Sigmoid colon (tissue), 7 donors: Measurements from ENCODE around the gene RABGAP1L. TPM values are rescaled to one million over a fixed set of nuclear protein-coding genes. Genes with fewer than 3 reads are reported as not detected.
"Not testable (repeated sequence)": the region's sequence is repeated elsewhere in the genome, so short reads cannot be mapped to it uniquely, and the experiment has no call there.

Experiments
- DNase-seq: peaks from one replicate; pipeline ENCODE4 v3.0.0-alpha.2; 2019
- H3K27ac ChIP-seq, 4 donors: fragments of 200-600 bp; sonication (generic); one replicate each; pipeline ENCODE4 v1.5.1; 2016 to 2019; ENCODE audit warnings: mild to moderate bottlenecking in 1 of 4
- H3K27me3 ChIP-seq, 3 donors: fragments of 200-600 bp; sonication (generic); one replicate each; pipeline ENCODE4 v1.5.1; 2019; ENCODE audit warnings: mild to moderate bottlenecking in 1 of 3
- H3K36me3 ChIP-seq, 4 donors: fragments of 200-600 bp; sonication (generic); one replicate each; pipeline ENCODE4 v1.5.1; 2016 to 2019
- H3K4me1 ChIP-seq, 4 donors: fragments of 200-600 bp; sonication (generic); one replicate each; pipeline ENCODE4 v1.5.1; 2017 to 2019
- H3K4me3 ChIP-seq, 4 donors: fragments of 200-600 bp; sonication (generic); one replicate each; pipeline ENCODE4 v1.5.1; 2017 to 2019; ENCODE audit warnings: mild to moderate bottlenecking in 2 of 4, moderate library complexity in 1 of 4
- H3K9me3 ChIP-seq, 4 donors: fragments of 200-600 bp in 3 of 4; sonication (generic) in 3 of 4; one replicate each; pipeline versions ENCODE4 v1.5.1 to v1.6.1; 2013 to 2019
- CTCF ChIP-seq, 4 experiments: fragments of 450-650 bp in 3 of 4; fragments of 200-600 bp in 1 of 4; IDR thresholded peaks; one replicate each; pipeline ENCODE4 v1.5.1; 2016 to 2019; ENCODE audit warnings: antibody characterized with exemption in 4 of 4, mild to moderate bottlenecking in 3 of 4, moderate library complexity in 2 of 4
- EP300 ChIP-seq, 4 donors: sonication (generic); formaldehyde crosslinking; IDR thresholded peaks; one replicate each; pipeline ENCODE4 v1.6.1; 2017; ENCODE audit warnings: antibody characterized with exemption in 4 of 4
- POLR2A ChIP-seq, 2 donors: fragments of 450-650 bp; IDR thresholded peaks; one replicate each; pipeline ENCODE4 v1.6.1; 2016; ENCODE audit warnings: antibody characterized with exemption in 2 of 2, mild to moderate bottlenecking in 2 of 2, moderate library complexity in 2 of 2
- POLR2AphosphoS5 ChIP-seq, 4 donors: sonication (generic); formaldehyde crosslinking; IDR thresholded peaks; one replicate each; pipeline ENCODE4 v1.6.1; 2017; ENCODE audit warnings: antibody characterized with exemption in 4 of 4
- WGBS, 2 donors: extraction: QIAGEN DNeasy Blood & Tissue Kit; methylation state at CpG; one replicate each; pipeline ENCODE4 v1.1.7; 2013; 5-methylcytosine and 5-hydroxymethylcytosine counted together
- intact Hi-C: fragments of 100-400 bp; cut with DNase I; formaldehyde crosslinking; loops from one replicate; pipeline ENCODE4 v1.15.1; 2023
- polyA plus RNA-seq, 3 donors: library from polyadenylated mRNA; stranded (reverse); fragments of 200-250 nt; gene quantifications; one replicate each; pipeline ENCODE4 v1.2.3, GENCODE V29; 2013
- total RNA-seq, 4 donors: library from RNA; depleted of rRNA; stranded (reverse); fragments of >200 nt; gene quantifications; one replicate each; pipeline ENCODE4 v1.1.0, GENCODE V29; 2016
- donor health status: healthy with polysubstance abuse.
- donor health status: Bipolar disorder and iron deficiency.
- donor health status: healthy.

Gene RABGAP1L
- total and polyA plus RNA-seq, 7 donors = 25.2 to 42.9 (median 35.4) TPM

- DNase-seq = no peak
- H3K4me3 ChIP-seq = no peak overlapping the region
- intact Hi-C loops = no loop called here
- H3K4me1 ChIP-seq = no peaks in the 10 kb centered on the region
- no peaks in the 10 kb centered on the region for H3K27me3 ChIP-seq
- H3K36me3 ChIP-seq = peaks cover 0 to 3% (median 0%) of the 10 kb centered on the region in 4 donors
- no peak overlapping the region for H3K27ac ChIP-seq
- no peaks in the 10 kb centered on the region for H3K9me3 ChIP-seq
- no peak for TF ChIP-seq POLR2A (IDR thresholded peaks at IDR 0.05)
- TF ChIP-seq POLR2AphosphoS5 (IDR thresholded peaks at IDR 0.05) = no peak
- TF ChIP-seq CTCF (IDR thresholded peaks at IDR 0.05) = no peak
- no peak for TF ChIP-seq EP300 (IDR thresholded peaks at IDR 0.05)
Observed at GRCh38 chr1:174812016-174812415, 652.7 kb downstream of the RABGAP1L start.

- intact Hi-C loops = no loop called here
- no peaks in the 10 kb centered on the region for H3K27me3 ChIP-seq
- no peak for TF ChIP-seq CTCF (IDR thresholded peaks at IDR 0.05)
- no peak for TF ChIP-seq POLR2A (IDR thresholded peaks at IDR 0.05)
- no peak for TF ChIP-seq POLR2AphosphoS5 (IDR thresholded peaks at IDR 0.05)
- TF ChIP-seq EP300 (IDR thresholded peaks at IDR 0.05) = no peak
Observed at GRCh38 chr1:174812656-174813055, 653.3 kb downstream of the RABGAP1L start.

GRCh38 chr1:174815036-174815435 is 655.7 kb downstream of the RABGAP1L start:
- Histone ChIP-seq H3K27ac (no peak overlapping the region), H3K4me3 (no peak overlapping the region), H3K4me1 (no peaks in the 10 kb centered on the region), H3K36me3 (peaks cover 0 to 3% (median 0%) of the 10 kb centered on the region in 4 donors), H3K9me3 (no peaks in the 10 kb centered on the region), H3K27me3 (no peaks in the 10 kb centered on the region)
- no peak for TF ChIP-seq EP300 (IDR thresholded peaks at IDR 0.05)
- TF ChIP-seq CTCF (IDR thresholded peaks at IDR 0.05) = no peak
- no peak for TF ChIP-seq POLR2AphosphoS5 (IDR thresholded peaks at IDR 0.05)
- no peak for TF ChIP-seq POLR2A (IDR thresholded peaks at IDR 0.05)
- intact Hi-C loops = no loop called here
- 84 to 90% methylated on average over 3 of the region's 3 CpGs for WGBS, 2 donors
- no peak for DNase-seq

More at GRCh38 chr1:174812656-174813055, 653.3 kb downstream of the RABGAP1L start:
- Histone ChIP-seq H3K4me3 (no peak overlapping the region), H3K36me3 (peaks cover 0 to 3% (median 0%) of the 10 kb centered on the region in 4 donors), H3K27ac (no peak overlapping the region), H3K9me3 (no peaks in the 10 kb centered on the region), H3K4me1 (no peaks in the 10 kb centered on the region)
- DNase-seq = no peak

GRCh38 chr1:174815474-174815908 is 656.2 kb downstream of the RABGAP1L start:
- Histone ChIP-seq H3K27ac (no peak overlapping the region), H3K4me1 (no peaks in the 10 kb centered on the region), H3K36me3 (peaks cover 0 to 3% (median 0%) of the 10 kb centered on the region in 4 donors), H3K27me3 (no peaks in the 10 kb centered on the region), H3K9me3 (no peaks in the 10 kb centered on the region), H3K4me3 (no peak overlapping the region)
- intact Hi-C loops = no loop called here
- DNase-seq = no peak
- TF ChIP-seq CTCF (IDR thresholded peaks at IDR 0.05) = no peak
- TF ChIP-seq EP300 (IDR thresholded peaks at IDR 0.05) = no peak
- TF ChIP-seq POLR2A (IDR thresholded peaks at IDR 0.05) = no peak
- TF ChIP-seq POLR2AphosphoS5 (IDR thresholded peaks at IDR 0.05) = no peak

- intact Hi-C loops, H3K27me3 ChIP-seq, H3K36me3 ChIP-seq, H3K4me1 ChIP-seq, H3K27ac ChIP-seq, DNase-seq, H3K9me3 ChIP-seq, H3K4me3 ChIP-seq: not testable (repeated sequence)
- 94 to 98% methylated on average over 8 of the region's 8 CpGs for WGBS, 2 donors
Observed at GRCh38 chr1:174816621-174817020, 657.3 kb downstream of the RABGAP1L start.
